SH-SY5Y (cell line): Measurements from ENCODE around the gene UBR1.

Experiments used
- GATA2 ChIP-seq: IDR thresholded peaks from 2 replicates; pipeline ENCODE4 v1.6.1; 2011; ENCODE audit warnings: mild to moderate bottlenecking, low read depth, low read length
- GATA3 ChIP-seq: IDR thresholded peaks from 2 replicates; pipeline ENCODE4 v1.6.1; 2011; ENCODE audit warnings: low read depth, mild to moderate bottlenecking, low read length, moderate library complexity

DNA sequence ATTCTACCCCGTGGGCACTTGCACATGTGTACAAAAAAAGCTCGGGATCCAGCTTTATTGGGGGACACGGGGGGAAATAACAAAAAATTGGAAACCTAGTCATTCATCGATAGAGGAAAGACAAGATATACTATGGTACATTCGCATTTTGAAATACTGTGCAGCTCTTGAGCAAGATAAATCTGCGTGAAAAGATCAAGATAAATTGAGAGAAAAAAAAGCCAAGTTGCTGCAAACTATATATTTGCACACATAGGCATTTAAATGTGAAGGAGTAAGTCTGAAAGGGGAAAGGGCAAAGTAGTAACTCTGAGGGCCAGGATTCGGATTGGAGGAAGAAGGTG, 620 bp upstream of the UBR1 start:
- TF ChIP-seq GATA3 (no peak), GATA2 (no peak)
